NCI-H2196 (cell line): ENCODE measurements around the gene KCMF1.
A peak's percentile ranks its signal among the peaks of the same experiment; 100 is the strongest.
"Not testable (repeated sequence)": the region's sequence is repeated elsewhere in the genome, so short reads cannot be mapped to it uniquely, and the experiment has no call there.

Source experiments
- DNase-seq: peaks from one replicate; lab custom pipeline; 2025; ENCODE audit not compliant: unreplicated experiment; lab: John Stamatoyannopoulos, UW

The KCMF1 gene

DNA sequence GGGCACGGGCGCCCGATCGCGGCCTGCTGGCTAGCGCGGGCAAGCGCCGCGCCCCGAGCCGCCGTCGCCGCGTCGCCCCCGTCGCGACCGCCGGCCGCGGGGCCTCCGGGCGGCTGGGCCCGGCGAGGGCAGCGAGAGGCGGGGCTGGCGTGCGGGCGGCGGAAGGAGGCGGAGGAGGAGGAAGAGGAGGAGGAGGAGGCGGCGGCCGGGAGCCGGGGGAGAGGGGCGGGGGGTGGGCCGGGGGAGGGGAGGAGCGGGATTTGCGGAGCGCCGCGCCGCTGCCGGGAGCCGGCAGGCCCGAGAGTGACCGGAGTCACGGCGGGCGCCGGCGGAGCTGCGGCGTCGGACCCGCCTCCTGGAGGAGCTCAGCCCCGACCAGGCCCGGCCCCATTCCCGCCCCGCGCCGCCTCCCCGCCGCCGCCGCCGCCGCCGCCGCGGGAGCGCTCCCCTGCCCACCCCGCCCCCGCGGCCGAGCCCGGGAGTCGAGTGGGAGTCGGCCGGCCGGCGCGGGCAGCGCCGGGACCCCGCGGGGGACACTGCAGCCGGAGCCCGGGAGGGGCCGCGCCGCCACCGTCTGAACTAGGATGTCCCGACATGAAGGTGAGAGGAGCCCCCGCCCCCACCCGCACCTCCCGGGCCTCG lies at the start of gene KCMF1:
KCMF1 (plus strand) TSS at position 294 of the 642 bp plus-strand sequence; CDS start at position 585, 291 bp downstream.
- DNase-seq = peak; percentile 34

DNA sequence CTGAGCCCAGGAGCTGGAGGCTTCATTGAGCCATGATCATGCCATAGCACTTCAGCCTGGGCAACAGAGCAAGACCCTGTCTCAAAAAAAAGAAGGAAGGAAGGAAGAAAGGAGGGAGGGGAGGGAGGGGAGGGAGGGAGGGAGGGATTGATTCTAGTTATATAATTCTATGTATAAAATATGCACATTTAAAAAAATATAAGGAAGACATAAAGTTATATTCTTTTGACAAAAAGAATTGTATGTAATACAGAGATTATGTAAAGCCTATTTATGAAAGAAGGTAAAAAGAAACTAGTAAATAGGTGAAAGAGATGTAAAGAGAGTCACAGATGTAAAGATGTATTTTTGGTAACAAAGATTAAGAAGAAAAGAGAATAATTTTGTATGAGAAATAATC lies 48.0 kb upstream of the KCMF1 start:
- no peak for DNase-seq

DNA sequence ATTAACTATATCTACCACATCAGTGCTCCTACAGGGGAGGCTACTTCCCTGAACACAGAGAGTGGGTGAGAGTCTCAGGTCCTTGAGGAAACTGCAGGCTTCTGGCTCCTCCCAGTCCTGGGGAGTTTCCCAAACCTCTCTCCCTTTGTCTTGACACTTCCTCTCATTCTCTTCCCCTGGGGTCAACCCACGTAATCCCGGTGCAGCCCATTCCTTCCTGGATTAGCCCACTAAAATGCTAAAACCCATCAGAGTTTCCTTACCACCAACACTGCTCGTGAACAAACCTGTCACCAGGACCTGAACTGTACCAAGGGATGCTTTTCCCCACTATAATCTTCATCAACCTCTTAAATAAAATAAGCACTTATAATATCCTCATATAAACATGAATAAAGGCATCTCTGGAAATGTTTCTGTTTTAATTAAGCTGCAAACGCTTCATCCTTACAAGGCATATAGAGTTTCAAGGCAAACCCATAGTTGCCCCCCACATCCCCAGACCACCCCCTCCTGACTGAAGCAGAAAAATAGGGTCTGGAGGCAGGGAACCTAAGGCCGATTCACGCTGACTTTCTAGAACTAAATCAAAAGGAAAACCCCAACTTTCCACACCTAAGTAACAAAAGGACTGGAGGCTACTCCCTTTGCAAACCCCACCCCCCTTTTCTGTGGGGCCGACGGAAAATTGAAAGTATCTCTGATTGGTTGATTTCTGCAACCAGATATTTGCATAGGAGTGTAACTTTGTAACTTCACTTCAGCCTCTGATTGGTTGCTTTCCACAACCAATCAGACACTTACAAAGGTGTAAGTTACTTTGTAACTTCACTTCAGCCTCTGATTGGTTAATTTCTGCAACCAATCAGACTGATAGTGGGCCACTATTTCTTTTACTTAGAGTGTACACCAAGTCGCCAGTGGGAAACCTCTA lies 46.5 kb upstream of the KCMF1 start:
- no peak for DNase-seq

GRCh38 chr2:84925336-84925723 lies 45.6 kb upstream of the KCMF1 start:
- no peak for DNase-seq

DNA sequence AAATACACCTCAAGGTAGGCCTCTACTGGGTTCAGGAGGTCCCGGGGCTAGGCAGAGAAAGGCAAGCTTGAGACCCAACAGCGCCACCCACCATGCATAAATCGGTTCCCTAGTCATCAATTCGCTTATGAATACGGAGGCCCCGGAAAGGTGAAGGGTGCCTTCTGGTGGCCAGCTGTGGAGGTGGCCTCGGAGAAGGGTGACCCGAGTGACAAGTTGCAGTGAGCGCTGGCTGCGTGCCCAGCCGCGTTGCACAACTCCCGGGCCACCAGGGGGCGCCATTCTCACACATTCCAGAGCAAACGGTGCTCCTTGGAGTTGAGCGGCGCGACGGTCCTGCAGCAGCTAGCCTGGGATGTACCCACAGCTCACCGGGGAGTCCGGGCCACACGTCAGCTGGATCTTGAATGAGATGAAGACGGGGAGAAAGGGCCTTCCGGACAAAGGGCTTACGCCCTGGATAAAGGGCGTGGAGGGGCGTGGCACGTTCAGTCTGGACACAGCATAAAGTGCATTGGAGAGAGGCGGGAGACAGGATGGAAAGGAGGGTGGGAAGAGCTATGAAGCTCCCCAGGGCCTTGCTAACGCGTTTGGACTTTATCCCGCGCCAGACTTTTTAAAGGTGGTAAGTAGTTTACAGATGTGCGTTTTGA lies 45.1 kb upstream of the KCMF1 start:
- DNase-seq = peak; percentile 79

DNA sequence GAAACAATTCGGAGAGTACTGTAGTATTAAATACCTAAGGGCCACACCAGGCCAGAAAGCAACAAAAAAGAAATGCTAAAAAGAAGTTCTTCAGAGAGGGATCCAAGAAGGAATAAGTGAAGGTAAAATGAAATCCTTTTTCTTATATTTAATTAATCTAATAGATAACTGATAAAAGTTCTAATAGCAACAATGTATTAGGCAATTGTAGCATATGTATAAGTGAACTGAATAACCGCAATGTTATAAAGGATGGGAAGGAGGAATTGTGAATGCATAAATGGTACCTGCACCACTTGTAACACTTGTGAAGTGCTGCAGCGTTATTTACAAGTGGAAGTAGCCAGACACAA lies 43.7 kb upstream of the KCMF1 start:
- no peak for DNase-seq

- DNase-seq = no peak
Observed at GRCh38 chr2:84931384-84931821, 39.6 kb upstream of the KCMF1 start.

GRCh38 chr2:84938194-84938879 lies 32.6 kb upstream of the KCMF1 start:
- DNase-seq = no peak

DNA sequence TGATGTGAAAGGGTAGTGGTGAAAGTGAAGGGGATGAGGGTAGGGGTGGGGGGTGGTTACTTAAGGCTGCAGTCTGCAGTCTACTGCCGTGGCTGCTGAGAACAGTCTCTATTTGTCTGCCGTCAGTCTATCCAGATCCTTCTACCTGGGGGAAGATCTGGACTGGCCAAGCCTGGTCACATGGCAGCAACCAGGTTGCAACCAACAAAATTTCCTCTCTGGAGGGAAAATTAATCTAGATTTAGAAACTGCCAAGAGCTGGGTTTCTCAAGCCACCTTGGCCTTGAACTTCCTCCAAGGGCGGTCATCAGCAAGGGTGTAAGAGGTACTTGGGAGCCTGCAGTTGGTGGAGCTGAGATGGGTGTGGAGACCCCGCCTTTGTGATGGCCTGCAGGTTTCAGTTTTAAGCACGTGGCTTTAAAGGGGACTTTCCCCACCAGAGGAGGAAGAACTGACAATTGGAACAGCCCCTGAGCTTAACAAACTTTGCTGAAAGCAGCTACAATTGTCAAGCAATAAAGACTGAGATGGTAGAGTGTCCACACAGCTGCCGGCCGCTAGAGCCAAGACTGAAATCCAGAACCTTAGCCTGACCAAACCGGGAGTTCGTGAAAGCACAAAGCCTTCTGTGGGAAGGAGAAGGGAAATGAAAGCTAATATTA lies 31.4 kb upstream of the KCMF1 start:
- no peak for DNase-seq

DNA sequence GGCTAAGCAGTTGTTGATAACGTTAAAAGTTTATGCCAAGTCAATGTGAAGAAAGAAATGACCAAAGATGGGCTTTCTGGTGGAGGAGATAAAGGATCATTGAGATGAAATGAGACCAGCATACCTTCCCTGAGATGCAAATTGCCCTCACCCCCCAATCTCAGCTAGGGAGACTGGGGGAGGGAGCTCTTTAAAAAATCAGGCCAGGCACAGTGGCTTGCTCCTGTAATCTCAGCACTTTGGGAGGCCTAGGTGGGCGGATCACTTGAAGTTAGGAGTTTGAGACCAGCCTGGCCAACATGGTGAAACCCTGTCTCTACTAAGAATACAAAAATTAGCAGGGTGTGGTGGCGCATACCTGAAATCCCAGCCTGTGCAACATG lies 30.9 kb upstream of the KCMF1 start:
- no peak for DNase-seq

DNA sequence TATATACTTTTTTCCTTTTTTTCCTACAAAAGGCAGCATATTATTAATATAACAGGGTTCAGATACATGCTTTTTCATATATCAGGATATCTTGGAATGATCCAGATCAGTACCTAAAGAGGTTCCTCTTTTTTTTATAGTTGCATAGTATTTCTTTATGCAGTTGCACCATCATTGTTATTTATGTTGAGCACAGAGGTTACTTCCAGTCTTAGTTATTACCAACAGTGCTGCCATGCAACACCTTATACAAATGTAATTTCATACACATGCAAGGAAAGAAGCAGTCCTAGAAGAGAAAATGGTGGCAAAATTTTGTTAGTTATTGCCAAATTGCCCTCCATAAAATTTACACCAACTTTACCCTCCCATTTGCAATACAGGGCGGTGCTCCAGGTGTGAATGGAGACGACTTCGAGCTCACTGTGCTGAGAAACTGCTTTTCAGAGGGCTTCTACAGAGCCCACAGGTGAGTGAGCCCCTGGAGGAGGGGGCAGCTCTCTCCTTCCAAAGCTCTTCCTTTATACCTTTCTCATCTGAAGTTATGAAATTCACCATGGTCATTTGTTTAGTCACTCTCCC lies 30.0 kb upstream of the KCMF1 start:
- no peak for DNase-seq

- DNase-seq = no peak
Observed at GRCh38 chr2:84942166-84942565, 28.8 kb upstream of the KCMF1 start.

DNA sequence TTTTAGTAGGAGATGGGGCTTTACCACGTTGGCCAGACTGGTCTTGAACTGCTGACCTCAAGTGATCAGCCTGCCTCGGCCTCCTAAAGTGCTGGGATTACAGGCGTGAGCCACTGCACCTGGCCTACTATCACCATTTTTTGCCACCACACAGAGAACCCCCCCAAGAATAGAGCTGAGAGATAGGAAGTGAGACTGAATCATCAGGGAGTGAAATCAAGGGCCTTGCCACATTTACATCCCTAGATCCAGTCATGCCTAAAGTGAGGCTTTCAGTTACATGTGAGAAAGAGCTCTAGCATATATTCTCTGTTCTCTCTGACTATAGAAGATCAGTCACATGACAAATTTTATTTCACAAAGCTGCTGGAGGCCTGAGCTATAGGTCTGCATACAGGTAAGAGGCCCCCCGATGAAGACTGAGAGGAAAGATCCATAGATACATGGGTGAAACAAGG lies 28.0 kb upstream of the KCMF1 start:
- no peak for DNase-seq

- DNase-seq = no peak
Observed at GRCh38 chr2:84944295-84944909, 26.6 kb upstream of the KCMF1 start.

DNA sequence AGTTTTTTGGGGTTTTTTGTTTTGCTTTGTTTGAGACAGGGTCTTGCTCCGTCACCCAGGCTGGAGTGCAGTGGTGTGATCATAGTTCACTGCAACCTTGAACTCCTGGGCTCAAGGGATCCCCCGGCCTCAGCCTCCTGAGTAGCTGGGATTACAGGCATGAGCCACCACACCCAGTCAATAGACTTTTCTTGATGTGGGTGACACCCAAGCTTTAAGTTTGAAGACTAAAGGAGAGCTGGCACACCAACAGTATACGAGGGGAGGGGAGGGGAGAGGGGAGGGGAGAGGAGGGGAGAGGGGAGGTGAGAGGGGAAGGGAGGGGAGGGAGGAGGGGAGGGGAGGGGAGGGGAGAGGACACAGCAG lies 25.1 kb upstream of the KCMF1 start:
- not testable (repeated sequence) for DNase-seq

DNA sequence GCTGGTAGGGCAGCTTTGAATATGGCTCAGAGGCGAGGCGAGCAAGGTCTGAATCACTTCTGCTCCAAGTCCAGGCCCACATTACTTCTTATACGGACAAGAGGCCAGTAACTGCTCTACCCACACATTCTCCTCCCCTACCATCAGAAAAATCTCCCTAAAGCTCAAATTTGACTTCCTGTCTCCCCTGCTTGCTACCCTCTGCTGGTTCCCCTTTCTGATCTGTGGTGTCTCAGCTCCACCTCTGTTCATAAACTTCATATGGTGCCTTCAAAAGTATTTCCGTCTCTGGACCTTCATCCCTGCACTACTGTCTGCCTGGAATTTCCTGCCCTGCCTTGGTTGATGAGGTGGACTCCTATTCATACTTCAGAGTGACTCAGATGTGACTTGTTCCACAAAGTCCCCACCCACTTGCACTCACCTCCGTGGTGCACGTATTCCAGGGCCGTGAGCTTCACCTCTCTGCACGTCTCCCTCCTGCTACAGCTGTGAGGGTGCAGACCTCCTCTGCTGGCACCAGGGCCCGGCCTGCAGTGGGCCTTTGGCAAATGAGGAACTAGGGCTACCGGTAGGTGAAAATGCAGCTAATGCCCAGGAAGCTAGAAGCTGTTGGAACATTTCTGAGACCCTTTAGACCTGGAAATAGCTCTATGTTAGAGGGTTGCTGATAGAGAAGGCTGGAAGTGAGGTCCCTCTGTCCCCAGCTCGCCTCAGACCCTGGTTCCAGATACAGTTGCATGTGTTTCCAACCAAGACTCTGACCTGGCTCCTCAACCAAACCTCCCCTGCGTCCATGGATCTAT lies 24.6 kb upstream of the KCMF1 start:
- no peak for DNase-seq

- no peak for DNase-seq
Observed at GRCh38 chr2:84947010-84947593, 23.9 kb upstream of the KCMF1 start.

GRCh38 chr2:84953535-84953934 lies 17.4 kb upstream of the KCMF1 start:
- DNase-seq = no peak

GRCh38 chr2:84954329-84954728 lies 16.6 kb upstream of the KCMF1 start:
- no peak for DNase-seq
